NB4 (cell line): Measurements from ENCODE around the gene RUNX3.

Experiments used
- CTCF ChIP-seq: IDR thresholded peaks from one replicate; pipeline ENCODE4 v1.5.1; 2012; ENCODE audit warnings: low read depth, low read length
- MYC ChIP-seq: IDR thresholded peaks from 2 replicates; pipeline ENCODE4 v1.6.1; 2011; ENCODE audit warnings: low read depth, low read length
- POLR2A ChIP-seq: IDR thresholded peaks from 2 replicates; pipeline ENCODE4 v1.6.1; 2011; ENCODE audit warnings: mild to moderate bottlenecking; ENCODE audit not compliant: insufficient read length; ENCODE audit errors: extremely low read depth
- TF ChIP-seq, protein P1 (sequence below): IDR thresholded peaks from 2 replicates; pipeline ENCODE4 v1.6.1; 2011; ENCODE audit warnings: low read depth, low read length

DNA sequence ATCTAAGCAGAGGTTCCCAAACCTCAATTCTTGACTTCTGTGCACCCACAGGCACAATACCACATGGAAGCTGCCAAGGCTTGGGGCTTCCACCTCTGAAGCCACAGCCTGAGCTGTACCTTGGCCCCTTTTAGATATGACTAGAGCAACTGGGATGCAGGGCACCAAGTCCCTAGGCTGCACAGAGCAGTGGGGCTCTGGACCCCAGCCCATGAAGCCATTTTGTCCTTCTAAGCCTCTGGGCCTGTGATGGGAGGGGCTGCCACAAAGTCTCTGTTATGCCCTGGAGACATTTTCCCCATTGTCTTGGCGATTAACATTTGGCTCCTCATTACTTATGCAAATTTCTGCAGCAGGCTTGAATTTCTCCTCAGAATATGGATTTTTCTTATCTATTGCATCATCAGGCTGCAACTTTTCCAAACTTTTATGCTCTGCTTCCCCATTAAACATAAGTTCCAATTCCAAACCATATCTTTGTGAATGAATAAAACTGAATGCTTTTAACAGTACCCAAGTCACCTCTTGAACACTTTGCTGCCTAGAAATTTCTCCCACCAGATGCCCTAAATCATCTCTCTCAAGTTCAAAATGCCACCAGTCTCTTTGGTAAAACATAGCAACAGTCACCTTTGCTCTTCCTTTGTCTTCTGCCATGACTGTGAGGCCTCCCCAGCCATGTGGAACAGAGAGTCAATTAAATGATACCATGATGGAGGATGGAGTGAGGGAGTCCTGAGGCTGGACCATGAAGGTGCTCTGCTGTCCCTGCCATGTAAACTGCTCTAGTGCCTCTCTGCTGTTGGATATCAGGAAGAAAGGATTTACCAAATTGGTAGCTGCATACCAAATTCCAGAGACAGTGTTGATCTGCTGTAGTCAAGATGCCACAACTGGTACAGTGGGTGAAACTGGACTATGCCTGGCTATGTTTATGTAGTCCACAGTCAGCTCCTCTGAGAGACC is 37.6 kb downstream of the RUNX3 start:
- no peak for TF ChIP-seq CTCF
- no peak for TF ChIP-seq POLR2A
- TF ChIP-seq MYC, result no peak
- TF ChIP-seq, protein P1, sequence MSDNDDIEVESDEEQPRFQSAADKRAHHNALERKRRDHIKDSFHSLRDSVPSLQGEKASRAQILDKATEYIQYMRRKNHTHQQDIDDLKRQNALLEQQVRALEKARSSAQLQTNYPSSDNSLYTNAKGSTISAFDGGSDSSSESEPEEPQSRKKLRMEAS, result no peak
